SK-N-MC (cell line): ENCODE results near the gene CTAGE9.

Experiments used
- EZH2 ChIP-seq: fragments of 200-600 bp; sonication (generic); IDR thresholded peaks from one replicate; pipeline ENCODE4 v1.6.1; 2017; ENCODE audit warnings: antibody characterized with exemption
- POLR2AphosphoS5 ChIP-seq: IDR thresholded peaks from 2 replicates; pipeline ENCODE4 v1.6.1; 2012; ENCODE audit warnings: mild to moderate bottlenecking, low read depth, low read length, borderline replicate concordance

DNA sequence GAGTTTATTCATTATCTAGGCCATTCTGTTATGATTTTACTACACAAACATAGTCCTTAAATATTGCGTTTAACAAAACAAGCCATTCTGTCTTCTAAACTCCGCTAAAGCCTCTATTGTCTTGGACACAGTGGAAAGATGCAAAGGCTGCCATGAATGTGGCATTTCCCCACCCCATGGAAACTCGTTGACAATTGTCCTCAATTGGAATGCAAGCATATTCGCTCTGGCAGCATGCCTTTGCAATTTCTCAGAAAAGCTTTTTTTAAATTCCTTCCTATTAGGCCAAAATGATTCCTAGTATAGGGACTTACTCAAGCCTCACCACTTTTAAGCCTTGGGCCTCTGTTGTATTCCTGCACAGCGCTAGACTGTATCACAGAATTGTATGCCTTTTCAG lies 32.4 kb downstream of the CTAGE9 start:
- TF ChIP-seq POLR2AphosphoS5 (no peak), EZH2 (no peak)
